Lower leg skin (tissue), 3 donors: ENCODE results near the gene TICAM1.

ENCODE experiments used
- CTCF ChIP-seq, 3 donors: fragments of 450-650 bp; IDR thresholded peaks; one replicate each; pipeline ENCODE4 v1.5.1; 2016; ENCODE audit warnings: antibody characterized with exemption in 3 of 3, mild to moderate bottlenecking in 3 of 3, moderate library complexity in 2 of 3
- POLR2A ChIP-seq, 2 donors: fragments of 450-650 bp; IDR thresholded peaks; one replicate each; pipeline ENCODE4 v1.6.1; 2016 to 2017; ENCODE audit warnings: antibody characterized with exemption in 2 of 2, mild to moderate bottlenecking in 1 of 2, moderate library complexity in 1 of 2

DNA sequence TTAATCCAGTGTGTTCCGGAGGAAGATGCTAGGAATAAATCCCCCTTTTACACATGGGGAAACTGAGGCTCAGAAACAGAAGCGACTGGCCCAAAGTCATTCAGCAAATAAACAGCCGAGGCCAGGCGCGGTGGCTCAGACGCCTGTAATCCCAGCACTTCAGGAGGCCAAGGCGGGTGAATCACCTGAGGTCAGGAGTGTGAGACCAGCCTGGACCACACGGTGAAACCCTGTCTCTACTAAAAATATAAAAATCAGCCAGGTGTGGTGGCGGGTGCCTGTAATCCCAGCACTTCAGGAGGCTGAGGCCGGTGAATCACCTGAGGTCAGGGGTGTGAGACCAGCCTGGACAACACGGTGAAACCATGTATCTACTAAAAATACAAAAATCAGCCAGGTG lies 47.5 kb upstream of the TICAM1 start:
- TF ChIP-seq CTCF (IDR thresholded peaks at IDR 0.05): no peak
- TF ChIP-seq POLR2A (IDR thresholded peaks at IDR 0.05): no peak
